GM18511 (cell line): Measurements from ENCODE around the gene ARRB1.
"Not testable (repeated sequence)": the region's sequence is repeated elsewhere in the genome, so short reads cannot be mapped to it uniquely, and the experiment has no call there.

Experiments used
- ATAC-seq: cut with Tn5 transposase; IDR thresholded peaks from one replicate; pipeline ENCODE4 v1.9.1; 2021; ENCODE audit warnings: mild to moderate bottlenecking, moderate library complexity; ENCODE audit not compliant: unreplicated experiment

The ARRB1 gene

DNA sequence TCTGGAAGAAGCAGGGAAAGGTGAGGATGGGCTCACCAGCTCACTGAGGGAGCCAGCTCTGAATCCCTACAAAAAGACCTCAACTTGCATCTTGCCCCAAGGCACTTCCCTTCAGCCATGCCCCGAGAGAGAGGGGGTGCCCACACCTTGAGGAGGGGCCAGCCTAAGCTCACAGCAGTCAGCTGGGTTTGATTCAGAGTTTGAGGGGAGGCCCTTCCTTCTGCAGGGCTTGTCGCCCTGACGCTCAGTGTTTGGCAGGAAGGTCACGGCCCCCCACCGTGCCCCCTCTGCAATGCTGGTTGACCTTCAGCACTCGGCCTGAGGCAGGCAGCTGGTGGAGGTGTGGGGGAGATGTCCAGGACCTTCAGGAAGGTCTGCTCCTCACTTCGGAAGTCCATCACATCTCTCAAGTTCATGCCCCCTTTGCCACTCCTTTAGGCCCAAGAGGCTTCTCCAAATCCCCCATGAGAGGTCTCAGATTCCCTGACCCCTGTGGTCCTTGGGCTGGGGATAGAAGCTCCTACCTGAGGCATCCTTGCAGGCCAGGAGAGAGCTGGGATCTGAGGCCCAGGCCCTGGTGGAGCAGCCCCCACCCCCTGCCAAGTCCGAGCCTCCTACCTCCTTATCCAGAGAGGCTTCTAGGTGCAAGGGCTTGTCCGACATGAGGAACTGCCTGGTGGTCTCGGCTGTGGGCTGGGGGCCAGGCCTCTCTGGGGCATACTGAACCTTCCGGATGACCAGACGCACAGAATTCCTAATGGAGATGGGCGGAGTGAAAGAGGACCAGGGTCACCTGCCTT is 73.3 kb downstream of the ARRB1 start:
- ATAC-seq, result no peak

DNA sequence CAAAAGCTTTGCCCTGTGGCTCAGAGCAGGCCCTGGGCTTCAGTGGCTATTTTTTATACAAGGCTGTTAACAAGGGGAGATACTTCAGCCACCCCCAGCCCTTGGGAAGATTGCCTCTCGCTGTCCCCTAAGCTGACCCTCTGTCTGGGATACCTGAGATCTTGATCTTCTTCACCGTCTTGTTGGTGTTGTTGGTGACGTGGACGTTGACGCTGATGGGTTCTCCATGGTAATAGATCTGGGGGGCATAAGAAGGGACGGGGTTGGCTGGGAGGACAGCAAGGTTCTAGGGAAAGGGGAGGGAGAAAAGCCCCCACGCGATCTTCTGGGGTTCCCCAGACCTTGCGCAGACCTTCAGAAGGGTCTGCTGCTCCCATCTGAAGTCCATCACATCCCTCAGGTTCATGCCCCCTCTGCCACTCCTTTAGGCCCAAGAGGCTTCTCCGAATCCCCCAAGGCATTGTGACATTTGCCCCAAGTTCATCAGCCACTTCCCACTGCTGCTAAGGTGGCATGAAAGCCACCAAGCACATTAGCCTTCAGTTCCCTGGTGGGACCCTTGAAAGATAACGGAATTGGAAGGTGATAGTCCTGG is 74.2 kb downstream of the ARRB1 start:
- ATAC-seq, result no peak

DNA sequence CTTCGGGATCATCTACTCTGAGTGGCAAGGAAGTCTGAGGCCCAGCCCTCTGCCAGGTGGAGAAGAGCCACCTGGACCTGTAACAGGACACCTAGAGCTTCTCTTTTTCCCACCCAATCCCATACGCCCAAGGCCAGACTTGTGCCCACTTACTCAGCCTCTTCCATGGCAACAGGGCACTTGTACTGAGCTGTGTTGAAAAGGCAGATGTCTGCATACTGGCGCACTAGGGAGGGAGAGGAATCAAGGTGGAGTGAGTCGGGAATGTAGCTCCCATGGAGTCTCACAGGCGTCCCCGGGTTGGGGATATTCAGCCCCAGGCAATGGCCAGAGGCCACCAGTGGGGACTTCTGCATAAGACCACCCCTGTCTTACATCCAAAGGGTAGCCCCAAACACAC is 74.8 kb downstream of the ARRB1 start:
- no peak for ATAC-seq

DNA sequence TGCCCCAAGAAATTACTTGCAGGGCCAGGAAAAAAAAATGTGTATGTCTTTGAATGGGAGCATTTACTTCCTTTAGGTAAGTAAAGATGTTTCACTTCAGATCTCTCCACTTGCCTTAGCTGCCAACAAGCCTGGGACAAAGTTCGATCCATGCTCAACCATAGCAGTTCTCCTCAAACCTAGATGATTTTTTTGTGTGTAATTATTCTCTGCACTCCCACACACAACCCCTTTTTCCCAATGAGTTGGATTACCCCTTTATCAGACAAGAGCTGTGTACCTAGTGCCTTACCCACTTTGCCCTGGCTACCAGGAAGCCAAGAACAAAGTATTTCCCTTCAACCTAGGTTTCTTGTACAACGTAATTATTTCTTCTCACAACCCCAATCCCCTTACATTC is 75.3 kb downstream of the ARRB1 start:
- ATAC-seq, result no peak

DNA sequence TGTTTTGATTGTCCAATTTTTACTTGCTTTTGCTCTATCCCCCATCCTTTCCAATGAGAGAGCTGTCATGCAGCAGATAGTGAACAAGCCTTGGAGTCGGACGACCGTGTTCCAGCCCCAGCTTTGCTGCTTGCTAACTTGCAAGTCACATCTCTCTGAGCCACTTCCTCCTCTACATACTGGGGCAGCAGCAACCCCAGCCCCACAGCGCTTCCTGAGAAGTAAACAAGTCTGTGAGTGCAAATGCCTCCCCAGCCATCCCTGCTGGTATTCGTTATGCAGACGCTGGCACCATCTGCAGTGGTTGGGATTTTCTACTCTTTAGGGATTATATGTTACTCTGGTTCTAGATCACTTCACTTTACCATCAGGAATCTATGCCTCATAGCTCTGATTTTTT is 75.9 kb downstream of the ARRB1 start:
- ATAC-seq, result no peak

DNA sequence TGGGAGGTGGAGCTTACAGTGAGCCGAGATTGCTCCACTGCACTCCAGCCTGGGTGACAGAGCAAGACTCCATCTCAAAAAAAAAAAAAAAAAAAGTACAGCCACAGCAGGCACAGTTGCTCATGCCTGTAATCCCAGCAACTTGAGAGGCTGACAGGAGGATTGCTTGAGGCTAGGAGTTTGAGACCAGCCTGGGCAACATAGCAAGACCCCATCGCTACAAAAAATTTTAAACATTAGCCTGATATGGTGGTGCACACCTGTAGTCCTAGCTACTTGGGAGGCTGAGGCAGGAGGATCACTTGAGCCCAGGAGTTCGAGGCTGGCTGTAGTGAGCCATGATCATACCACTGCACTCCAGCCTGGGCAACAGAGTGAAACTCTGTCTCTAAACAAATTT is 76.7 kb downstream of the ARRB1 start:
- not testable (repeated sequence) for ATAC-seq

DNA sequence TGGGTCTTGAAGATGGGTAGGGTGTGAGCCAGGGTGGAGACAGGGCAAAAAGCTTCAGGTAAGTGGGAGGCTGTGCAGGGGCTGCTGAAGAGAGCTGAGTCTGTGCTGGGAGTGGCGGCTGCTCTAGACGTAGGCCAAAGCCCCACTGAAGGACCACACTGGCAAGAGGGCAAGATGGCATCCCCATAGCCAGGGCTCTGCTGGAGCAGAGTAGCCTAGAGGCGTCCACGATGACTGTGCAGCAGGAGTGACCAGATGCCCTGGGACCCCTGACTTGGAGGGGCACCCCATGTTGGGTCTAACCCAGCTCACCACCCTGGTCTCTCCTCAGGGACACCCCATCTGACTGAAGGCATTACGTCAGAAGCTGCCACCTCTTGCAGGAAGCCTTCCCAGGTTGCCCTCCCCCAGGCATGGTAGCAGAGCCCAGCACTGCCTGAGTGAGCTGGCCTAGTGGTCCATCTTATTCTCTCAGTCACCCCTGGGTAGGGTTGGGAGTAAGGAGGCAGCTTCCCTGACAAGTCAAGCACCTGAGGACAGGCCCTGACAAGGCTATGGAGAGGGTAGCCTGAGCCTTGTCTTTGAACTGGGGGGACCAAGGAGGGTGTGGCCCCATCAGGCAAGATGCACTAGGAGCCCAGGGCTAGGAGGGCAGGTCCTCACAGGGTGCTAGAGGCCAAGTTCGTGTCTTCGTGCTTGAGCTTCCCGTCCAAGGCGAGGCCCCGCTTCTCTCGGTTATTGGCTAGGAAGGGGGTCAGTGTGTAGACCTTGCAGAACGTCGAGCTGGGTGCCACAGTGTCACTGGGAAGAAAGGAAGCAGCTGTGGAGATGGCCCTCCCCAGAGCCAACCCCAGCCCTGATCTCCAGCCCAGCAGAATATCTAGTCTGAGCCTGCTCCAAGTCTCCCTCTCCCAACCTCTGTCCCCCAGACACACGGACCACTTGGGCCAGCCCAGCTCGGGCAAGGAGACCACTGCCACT is 77.8 kb downstream of the ARRB1 start:
- no peak for ATAC-seq

DNA sequence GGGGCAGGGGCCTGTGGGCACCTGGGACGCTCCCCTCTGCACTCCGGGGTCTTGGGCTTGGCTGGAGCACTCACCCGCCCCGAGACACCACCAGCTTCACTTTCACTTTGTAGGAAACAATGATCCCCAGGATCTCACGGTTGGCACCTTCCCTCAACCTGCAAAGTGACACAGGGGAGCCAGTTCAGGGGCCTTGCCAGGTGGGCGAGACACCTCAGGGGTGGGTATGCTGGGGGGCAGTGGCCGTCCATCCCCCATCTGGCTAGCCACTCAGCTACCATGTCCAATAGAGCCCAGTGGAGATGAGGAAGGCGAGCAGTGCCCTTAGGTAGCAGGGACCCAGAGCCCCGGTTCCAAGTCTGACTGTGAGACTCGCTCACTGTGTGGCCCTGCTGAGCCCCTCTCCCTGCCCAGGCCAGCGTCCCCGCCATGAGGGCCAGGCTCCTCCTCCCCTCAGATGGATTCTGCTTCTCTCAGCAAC is 78.6 kb downstream of the ARRB1 start:
- ATAC-seq, result no peak

DNA sequence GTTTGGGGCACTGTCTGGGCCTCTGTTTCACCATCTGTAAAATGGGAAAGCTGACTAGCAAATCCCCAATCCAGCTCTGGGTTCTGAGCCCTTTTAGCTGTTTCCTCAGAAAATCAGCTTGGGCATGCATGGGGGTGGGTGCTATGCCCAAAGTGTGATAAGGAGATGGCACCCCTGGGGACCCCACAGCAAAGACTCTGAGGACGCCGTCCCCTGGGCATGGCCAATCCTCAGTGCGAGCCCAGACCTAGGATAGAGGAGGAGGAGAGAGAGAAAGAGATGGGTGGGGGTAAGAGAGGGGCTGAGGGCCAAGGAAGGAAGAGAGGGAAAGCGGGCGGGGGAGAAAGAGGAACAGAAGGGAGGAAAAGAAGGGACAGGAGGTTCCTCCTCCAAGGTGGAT is 79.1 kb downstream of the ARRB1 start:
- ATAC-seq, result no peak

DNA sequence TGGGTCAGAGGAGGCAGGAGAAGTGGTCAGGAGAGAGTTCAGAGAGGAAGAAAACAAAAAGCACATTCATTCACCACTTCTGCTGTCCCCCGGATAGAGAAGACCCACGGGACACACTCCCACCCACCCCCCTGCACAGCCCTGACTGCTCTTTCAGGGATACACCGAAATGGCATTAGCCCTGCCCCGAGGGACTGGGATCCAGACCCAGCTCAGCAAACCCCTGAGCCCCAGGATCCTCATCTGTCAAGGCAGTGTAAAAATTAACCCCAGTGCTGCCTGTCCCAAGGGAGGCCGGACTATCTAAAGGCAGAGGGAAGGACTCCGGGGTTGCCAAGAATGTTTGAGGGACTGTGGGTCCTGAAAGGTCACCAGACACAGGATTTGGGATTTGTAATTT is 79.7 kb downstream of the ARRB1 start:
- no peak for ATAC-seq

DNA sequence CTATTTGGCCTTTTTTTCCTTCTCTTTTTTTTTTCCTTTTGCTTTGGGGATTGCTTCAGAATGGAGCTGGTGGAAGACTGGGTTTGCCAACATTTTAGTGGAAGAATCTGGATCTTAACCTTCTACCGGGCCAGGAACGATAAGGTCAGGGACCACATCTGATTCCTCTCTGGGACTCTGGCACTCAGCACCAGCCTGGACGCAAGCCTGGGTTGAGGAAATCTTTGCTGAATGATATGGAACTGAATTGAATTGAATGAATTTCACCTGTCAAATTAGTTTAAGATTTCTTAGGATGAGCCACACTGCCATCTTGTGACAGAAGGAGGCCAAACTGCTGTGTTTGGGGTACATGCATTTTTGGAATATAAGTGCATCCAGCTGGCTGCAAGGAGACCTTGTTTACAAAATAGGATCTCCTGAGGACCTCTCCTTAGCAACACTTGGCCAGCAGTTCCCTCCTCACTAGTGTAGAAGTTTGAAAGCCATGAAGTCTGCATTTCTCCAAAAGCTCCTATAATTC is 80.5 kb downstream of the ARRB1 start:
- no peak for ATAC-seq

DNA sequence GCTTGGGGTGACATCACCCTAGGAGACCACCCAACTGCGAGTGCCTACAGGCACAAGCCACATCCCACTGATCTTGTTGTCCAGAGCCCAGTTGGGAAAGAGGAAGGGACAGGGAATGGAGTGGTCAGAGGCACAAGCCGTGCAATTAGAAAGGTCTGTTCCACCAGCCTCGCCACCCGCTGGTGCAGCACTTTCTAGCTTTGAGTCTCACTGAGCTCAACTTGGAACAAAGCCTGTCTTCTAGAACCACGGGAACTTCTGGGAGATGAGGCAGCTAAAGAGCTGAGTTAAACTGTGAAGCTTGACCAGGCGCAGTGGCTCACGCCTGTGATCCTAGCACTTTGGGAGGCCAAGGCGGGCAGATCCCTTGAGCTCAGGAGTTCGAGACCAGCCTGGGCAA is 81.6 kb downstream of the ARRB1 start:
- ATAC-seq, result no peak

DNA sequence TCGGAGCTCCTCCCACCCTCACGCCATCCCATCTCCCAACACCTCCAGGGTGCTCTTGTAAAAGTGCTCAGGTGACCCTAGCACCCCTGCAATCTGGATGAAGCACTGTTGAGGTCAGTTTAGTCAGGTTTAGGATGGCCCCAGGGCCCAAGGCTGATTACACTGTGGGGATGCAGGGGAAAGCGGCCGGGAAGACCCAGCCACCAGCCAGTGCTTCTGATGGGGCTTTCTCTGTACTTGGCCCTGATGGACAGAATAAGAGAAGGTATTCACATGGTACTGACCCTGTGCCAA is 82.1 kb downstream of the ARRB1 start:
- ATAC-seq, result no peak

DNA sequence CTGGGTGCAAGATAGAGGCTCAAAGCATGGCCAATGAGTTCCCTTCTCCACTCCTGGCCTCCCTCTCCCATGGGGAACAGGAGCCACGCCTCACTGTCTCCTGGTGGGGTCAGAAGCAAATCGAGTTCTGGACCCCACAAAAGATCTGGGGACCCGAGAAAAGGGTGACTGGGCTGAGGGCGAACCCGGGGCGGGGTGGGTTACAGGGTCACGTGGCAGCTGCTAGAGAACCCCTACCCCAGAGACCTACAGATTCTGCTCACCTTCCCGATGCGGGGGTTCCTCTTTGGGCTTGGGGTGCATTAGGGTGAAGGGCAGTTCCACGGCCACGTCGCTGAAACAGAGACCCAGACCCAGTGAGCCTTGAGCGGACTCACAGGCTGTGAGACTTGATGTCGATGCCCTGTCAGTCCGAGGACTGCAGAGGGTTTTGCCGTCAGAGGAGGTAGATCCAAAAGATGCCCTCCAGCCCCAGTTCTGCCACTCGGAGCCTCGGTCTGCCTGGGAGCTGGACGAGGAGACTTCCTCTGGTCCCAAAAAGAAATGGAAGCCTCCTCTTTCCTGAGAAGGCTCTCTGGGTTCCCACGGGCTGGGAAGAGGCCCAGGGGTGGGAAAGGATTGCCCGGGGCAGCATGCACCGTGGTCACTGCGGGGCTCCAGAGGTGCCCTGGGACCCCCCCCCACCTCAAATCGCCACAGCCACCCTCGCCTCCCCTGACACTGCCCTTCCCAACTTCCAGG is 82.7 kb downstream of the ARRB1 start:
- ATAC-seq, result no peak

DNA sequence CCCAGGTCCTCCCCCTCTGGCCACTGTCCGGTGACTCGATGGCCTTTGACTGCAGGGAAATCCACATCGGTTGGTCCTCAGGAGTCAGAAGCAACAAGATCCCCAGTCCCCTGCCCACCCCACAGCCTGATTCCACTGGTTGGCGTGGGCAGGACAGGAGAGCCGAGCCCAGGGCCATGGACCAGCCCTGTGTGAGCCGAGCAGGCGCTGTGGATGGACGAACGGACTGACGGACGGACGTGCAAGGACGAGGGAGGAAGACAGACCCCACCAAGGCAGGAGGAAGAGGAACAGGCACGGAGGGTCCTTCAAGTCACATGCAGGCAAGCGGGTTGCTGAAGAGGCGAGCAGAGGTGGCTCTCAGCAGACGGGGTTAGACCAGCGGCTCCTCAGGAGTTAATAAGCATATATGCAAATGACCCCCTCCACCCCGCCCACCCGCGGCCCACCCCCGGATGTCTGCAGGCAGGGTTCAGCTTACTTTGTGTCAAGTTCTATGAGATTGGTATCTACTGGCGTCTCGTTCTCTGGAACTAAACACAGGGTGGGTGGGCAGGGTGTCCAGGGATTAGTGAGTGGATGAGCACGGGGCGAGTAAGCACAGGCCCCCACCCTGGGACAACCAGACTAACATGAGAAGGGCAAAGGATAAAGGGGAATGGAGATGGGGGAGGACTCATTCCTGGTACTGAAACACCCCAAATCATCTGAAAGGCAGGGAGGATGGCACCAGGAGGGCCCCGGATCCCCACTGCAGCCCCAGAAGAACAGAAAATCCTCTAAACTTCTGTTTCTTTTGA is 84.1 kb downstream of the ARRB1 start:
- no peak for ATAC-seq

DNA sequence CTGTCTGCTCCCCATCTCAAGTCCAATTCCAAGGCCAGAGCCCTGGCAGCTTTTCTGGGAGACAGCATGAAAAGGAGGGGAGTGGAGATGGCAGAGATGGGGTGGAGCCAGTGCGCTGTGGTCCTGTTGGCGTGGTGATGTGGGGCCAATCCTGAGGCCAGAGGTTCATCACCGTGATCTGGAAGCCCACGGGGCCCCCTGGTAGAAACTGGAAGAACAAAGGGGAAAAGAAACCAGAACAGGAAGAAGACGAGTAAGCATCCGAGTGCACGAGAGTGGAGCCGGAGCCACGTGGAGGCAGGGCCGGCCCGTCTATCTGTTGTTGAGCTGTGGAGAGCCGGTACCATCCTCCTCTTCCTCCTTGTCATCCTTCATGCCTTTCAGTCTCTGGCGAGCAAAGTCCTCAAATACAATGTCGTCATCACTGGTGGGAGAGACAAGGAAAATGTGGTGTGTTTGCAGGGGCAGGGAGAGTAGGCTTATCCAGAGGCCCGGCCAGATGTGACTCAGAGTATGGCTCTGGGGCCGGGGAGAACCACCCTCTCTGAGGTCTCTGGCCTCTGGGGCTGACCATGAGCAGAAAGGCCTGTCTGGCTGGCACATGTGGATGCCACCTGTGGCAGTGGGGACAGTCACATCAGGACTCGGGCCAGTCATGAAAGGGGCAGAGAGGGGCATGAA is 85.5 kb downstream of the ARRB1 start:
- no peak for ATAC-seq

DNA sequence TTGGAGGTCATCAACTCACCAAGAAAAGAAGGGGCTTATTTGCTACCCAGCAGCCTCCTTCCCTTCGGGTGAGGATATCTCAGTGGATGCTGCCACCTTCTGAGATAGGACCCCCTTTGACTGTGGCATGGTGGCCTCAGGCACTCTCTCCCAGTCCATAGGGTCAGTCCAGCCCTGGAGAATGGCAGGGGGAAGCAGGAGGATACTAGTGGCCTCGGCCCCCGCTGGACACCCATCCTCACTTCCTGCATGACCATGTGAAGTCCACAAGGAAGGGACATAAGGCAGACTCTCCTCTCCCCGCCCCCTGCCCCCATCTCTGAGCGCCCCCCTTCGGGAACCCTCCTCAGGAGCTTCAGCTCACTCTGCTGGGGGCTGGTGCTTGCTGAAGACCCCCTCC is 86.5 kb downstream of the ARRB1 start:
- ATAC-seq, result no peak

DNA sequence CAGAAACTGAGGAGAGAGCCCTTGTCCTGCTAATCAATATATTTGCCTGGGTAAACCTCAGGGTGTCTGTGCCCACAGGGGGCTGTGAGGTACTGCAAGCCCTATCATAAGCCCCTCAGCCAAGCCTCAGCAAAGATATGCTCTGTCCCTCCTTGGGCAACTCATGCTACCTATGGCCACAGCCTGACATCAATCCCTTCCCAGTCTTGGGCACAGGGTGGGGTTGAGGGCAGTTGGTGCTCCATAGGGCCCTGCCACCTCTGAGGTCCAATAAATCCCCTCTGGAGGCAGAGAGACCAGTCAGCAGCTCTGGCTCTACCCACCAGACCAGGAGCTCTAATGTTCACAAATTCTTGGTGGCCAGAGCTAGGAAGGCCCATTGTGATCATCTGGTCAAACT is 87.1 kb downstream of the ARRB1 start:
- ATAC-seq, result no peak

DNA sequence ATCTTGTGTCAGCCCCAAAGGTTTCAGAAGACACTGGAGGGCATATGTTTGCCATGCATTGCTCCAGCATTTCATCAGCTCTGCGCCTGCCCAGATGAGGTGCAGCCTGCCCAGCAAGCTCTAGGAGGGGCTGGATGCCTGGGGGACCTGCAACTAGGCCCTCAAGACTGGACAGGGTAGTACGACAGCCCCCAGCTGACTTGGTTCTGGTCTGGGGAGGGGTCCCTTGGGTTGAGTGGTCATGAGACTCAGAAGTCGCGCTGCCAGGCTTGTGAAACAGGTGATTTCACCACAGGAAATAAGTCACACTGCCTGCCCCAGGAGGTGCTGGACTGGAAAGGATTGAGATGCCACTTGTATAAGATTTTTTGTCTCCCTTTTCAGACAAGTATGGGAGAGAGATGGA is 87.5 kb downstream of the ARRB1 start:
- ATAC-seq, result no peak
